Activated naive CD4-positive, alpha-beta T cell treated with anti-CD3 and anti-CD28 coated beads, Interleukin-2, amount 50 U/mL, for 72 hours (primary cell): ENCODE data around the gene RGS11. TPM values are rescaled to one million over a fixed set of nuclear protein-coding genes. Genes with fewer than 3 reads are reported as not detected.

Experiments used
- ATAC-seq, 2 donors: fragments of 150-1000 bp; cut with Tn5 transposase; 2 replicates each; pipeline ENCODE4 v1.10.0; 2021; ENCODE audit warnings: mild to moderate bottlenecking in 2 of 2, moderate library complexity in 2 of 2
- DNase-seq, 2 donors: peaks; one replicate each; pipeline ENCODE4 v3.0.0; 2021 to 2022; ENCODE audit warnings: low spot score in 2 of 2
- H3K27ac Mint-ChIP-seq, 2 donors: one replicate each; pipeline ENCODE4 v1.8.0; 2022; ENCODE audit warnings: mild to moderate bottlenecking in 2 of 2, mixed read lengths in 2 of 2
- H3K36me3 Mint-ChIP-seq, 2 donors: one replicate each; pipeline ENCODE4 v1.8.0; 2022; ENCODE audit warnings: mixed read lengths in 2 of 2
- H3K9me3 Mint-ChIP-seq, 2 donors: one replicate each; pipeline ENCODE4 v1.8.0; 2022; ENCODE audit warnings: mixed read lengths in 2 of 2
- total RNA-seq, 2 donors: library from RNA; stranded (reverse); gene quantifications; one replicate each; pipeline ENCODE4 v1.2.3, GENCODE V29; 2022

The RGS11 gene
- total RNA-seq, result under 1 TPM in 1 of 2 donors, not detected in 1; 0.14 TPM

DNA sequence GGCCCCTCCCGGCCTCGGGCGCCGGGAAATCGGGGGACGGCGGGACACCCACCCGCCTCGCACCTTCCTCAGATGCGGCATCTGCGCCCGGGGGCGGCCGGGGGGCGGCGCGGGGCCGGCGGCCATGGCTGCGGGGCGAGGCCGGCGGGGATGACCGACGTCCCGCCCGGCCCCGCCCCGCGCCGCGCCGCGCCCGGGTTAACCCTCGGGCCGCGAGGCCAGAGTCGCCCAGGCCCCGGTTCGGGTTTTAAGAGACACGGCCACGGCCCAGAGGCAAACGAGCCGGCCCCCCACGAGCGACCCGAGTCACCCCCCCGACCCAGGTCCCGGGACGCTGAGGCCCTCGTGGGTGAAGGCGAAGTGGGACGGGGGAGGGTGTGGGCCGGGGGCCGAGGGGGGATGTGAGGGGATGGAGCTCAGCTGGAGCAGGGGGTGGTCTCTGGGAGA lies at the start of gene RGS11:
TSS of gene RGS11 (minus strand) at position 159 of the 447 bp plus-strand sequence. CDS start at position 126, 33 bp downstream.
- ATAC-seq (no peak), DNase-seq (no peak)
- no peaks in the 10 kb centered on the region for H3K36me3 Mint-ChIP-seq
- no peak within 1 kb of the TSS for H3K27ac Mint-ChIP-seq
- no peaks in the 10 kb centered on the region for H3K9me3 Mint-ChIP-seq

DNA sequence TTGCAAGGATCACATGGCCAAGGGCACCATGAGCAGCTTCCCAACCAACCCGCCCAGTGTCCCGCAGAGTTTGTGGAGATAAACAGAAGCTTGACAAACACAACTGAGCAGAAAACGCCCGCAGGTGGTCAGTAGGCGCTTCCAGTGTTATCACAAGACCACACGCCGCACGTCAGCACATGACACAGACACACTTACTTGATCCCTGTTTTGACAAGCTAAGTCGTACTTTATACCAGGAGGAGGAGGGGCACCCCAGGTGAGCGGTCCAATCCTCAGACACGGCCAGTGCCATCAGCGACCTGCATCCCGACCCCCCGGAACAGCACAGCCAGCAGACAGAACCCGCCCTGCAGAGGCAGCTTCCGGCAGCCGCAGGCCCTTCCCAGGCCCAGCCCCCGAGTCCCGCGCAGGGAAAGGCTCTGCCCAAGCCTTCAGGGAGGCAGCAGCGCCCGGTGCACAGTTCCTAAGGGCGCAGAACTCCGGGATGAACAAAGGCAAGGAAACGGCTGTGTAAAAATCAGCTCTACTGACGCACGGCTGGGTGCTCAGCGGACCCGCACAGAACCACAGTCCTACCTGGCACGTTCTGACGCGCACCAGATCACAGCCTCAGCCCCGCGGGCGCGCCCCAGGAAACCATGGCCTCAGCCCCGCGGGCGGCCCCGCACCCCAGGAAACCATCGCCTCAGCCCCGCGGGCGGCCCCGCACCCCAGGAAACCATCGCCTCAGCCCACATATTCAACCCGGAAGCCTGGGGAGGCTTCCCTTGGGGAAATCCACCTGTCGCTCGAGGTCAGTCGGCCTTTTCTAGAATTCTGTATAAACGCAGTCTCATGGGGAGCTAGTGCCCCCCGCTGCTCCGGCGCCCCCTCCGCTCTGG lies 48.9 kb upstream of the RGS11 start:
- H3K27ac Mint-ChIP-seq, result peak overlapping the region in 1 of 2 donors; percentile 55
- peak; percentile 56 to 69 for ATAC-seq

DNA sequence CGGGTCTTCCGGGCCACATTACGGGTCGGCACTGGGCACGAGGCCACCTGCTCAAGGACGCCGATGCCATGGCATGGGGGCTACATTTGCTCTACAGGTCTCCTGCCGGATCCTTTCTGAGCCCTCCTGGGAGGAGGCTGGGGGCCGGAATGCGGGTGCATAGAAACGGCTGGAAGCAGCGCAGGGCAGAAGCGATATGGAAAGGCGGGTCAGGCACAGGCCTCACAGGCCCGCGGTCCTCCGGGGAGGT lies 48.4 kb upstream of the RGS11 start:
- Mint-ChIP-seq H3K36me3 (no peaks in the 10 kb centered on the region), H3K27ac (peak overlapping the region in 1 of 2 donors; percentile 55)

More for the DNA sequence above, 48.9 kb upstream of the RGS11 start:
- H3K9me3 Mint-ChIP-seq, result no peaks in the 10 kb centered on the region
- DNase-seq, result peak; percentile 46 to 84
- H3K36me3 Mint-ChIP-seq, result no peaks in the 10 kb centered on the region

DNA sequence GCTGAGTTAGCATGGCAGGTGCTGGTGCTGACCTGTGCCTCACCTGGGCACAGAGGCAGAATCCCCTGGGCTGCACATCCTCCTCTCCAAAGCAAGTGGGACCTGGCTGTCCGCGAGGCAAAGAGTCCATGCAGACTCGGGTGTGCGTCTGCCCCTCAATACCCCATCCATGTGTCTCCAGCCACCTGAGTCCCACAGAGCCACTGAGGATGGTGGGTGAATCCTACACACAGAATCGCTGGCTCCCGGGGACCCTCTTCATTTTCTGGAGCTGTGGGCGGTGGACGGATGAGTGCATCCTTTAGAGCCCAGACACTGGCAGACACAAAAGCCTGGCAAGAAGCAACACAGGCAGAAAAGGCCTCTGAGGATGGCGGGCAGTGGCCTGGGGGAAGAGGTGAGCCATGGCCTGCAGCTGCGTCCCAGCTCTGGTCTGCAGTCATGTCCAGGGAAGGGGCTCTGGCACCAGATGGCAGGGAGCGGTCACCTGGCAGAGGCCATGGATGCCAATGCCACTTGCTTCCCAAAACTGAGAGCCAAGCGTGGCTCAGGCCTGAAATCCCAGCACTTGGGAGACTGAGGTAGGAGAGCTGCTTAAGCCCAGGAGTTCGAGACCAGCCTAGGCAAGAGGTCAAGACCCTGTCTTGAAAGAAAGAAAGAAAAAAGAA lies 46.9 kb upstream of the RGS11 start:
- no peaks in the 10 kb centered on the region for H3K9me3 Mint-ChIP-seq
- no peaks in the 10 kb centered on the region for H3K36me3 Mint-ChIP-seq
- ATAC-seq, result no peak
- peak overlapping the region in 1 of 2 donors; percentile 44 for H3K27ac Mint-ChIP-seq
- DNase-seq, result no peak

More for the DNA sequence above, 48.4 kb upstream of the RGS11 start:
- H3K9me3 Mint-ChIP-seq, result no peaks in the 10 kb centered on the region
- DNase-seq (no peak), ATAC-seq (no peak)

DNA sequence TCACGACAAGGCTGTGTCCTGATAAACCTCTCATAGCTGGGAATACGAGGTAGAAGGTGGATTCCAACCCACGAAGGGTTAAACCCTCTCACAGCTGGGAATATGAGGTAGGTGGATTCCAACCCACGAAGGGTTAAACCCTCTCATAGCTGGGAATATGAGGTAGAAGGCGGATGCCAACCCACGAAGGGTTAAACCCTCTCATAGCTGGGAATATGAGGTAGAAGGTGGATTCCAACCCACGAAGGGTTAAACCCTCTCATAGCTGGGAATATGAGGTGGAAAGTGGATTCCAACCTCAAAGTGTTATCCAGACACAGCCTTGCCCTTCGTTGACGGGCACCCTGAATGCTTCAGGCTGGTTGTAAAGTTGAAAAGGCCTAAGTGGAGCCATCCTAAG lies 45.8 kb upstream of the RGS11 start:
- Mint-ChIP-seq H3K9me3 (no peaks in the 10 kb centered on the region), H3K27ac (no peak overlapping the region), H3K36me3 (no peaks in the 10 kb centered on the region)
- ATAC-seq (no peak), DNase-seq (no peak)

DNA sequence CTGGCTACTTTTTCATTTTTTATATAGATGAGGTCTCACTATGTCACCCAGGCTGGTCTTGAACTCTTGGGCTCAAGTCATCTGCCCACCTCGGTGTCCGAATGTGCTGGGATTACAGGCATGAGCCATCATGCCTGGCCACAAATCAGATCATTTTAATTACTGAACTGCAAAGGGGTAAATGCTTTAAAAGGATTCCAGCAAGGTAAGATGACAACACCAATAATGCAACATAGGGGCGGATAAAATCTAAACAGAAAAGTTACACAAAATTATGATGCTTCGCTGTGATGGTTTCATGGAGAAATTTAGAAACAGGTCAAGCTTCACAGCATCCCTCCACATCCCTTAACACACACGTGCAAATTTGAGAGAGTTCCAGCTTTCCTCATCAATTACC lies 44.5 kb upstream of the RGS11 start:
- ATAC-seq (no peak), DNase-seq (no peak)
- H3K27ac Mint-ChIP-seq, result no peak overlapping the region
- no peaks in the 10 kb centered on the region for H3K9me3 Mint-ChIP-seq
- no peaks in the 10 kb centered on the region for H3K36me3 Mint-ChIP-seq

DNA sequence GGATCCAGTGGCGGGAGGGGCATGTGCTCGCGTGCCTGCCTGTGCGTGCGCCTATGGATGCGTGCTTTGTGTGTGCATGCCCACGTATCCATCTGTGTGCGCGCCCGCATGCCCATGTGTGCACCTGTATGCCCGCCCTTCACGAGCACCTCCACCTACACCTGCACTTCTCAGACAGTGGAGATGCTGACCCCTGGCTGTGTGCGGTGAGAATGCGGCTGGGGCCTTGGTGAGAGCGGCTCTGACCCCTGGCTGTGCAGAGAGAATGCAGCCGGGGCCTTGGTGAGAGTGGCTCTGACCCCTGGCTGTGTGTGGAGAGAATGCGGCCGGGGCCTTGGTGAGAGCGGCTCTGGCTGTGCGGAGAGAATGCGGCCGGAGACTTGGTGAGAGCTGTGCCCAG lies 42.9 kb upstream of the RGS11 start:
- ATAC-seq (no peak), DNase-seq (no peak)
- H3K36me3 Mint-ChIP-seq, result no peaks in the 10 kb centered on the region
- H3K9me3 Mint-ChIP-seq, result no peaks in the 10 kb centered on the region
- H3K27ac Mint-ChIP-seq, result no peak overlapping the region

DNA sequence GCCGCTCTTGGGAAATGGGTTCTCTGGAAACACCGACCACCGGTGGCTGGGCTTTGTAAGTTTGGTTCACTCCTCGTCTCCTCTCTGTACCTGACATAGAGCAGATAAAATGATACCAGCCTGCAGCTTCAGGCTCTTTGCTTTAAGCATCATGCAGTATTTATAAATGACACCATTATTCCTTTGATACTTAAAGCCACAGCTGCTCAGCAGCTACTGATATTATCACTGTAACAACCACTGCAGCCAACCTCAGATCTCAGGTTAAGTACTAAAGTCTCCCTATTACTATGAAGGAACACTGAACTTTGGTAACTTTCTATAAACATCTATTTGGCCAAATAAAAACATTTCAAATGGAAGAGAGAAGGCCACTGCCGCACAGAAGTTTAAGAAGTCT lies 41.8 kb upstream of the RGS11 start:
- no peak overlapping the region for H3K27ac Mint-ChIP-seq
- H3K9me3 Mint-ChIP-seq, result no peaks in the 10 kb centered on the region
- no peak for DNase-seq
- no peak for ATAC-seq
- no peaks in the 10 kb centered on the region for H3K36me3 Mint-ChIP-seq

DNA sequence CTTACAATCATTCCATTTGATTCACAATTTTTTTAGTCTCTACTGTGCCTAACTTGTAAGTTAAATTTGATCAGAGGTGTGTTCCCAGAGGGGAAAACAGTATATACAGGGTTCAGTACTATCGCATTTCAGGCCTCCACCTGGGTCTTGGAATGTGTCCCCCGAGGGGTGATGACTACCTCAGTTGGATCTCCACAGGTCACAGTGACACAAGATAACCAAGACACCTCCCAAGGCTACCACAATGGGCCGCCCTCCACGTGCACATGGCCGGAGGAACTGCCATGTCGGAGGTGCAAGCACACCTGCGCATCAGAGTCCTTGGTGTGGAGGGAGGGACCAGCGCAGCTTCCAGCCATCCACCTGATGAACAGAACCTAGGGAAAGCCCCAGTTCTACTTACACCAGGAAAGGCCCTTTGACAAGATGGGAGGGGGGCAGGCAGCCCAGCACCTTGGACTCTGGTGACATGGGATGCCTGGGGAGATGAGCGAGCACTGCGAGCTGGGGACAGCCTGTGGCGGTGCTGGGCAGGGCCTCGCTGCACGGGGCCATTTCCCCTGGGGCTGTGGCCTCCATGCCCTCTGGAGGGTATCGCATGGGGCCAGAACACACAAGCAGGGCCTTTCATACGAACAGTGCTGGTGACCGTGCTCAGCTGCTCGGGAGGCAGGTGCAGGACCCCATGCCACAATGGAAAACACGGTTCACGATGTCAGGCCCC lies 41.2 kb upstream of the RGS11 start:
- DNase-seq (no peak), ATAC-seq (no peak)
- no peaks in the 10 kb centered on the region for H3K36me3 Mint-ChIP-seq
- no peak overlapping the region for H3K27ac Mint-ChIP-seq
- H3K9me3 Mint-ChIP-seq, result no peaks in the 10 kb centered on the region

DNA sequence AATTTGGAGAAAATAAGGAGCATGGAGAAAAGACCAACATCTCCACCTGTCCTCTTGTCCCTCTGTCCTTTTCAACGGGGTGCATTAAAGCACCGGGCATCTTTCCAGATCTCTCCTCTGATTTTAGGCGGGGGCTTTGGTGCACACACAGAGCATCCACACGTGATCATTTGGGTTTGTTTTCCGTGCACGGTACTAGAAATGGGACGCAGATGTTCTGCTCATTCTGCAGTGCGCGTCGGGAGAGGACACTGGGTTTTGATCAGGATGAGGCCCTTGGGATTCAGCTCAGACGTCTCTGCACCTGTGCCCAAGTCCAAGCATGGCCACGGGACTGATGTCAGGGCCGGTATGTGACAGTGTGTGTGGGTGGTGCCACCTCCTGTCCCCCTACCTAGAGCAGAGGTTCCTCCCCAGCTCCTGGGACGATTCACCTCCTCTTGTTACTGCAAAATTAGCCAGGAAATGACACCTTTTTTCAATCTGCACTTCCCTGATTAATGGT lies 39.1 kb upstream of the RGS11 start:
- ATAC-seq (no peak), DNase-seq (no peak)
- no peaks in the 10 kb centered on the region for H3K9me3 Mint-ChIP-seq
- no peaks in the 10 kb centered on the region for H3K36me3 Mint-ChIP-seq
- H3K27ac Mint-ChIP-seq, result no peak overlapping the region

DNA sequence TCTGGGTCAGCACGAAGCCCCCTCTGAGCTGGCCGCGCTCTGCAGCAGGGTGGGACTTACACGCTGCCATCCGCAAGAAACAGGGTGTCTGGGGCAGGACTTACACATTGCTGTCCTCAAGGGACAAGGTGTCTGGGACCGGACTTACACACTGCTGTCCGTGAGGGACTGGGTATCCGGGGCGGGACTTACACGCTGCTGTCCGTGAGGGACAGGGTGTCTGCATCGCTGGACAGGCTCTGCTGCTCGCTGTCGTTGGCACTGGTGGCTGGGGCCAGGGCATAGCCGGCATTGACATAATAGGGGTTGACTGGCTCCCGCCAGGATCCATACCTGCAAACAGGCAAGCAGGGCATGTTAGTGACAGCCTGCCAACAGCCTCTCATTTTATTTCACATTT lies 38.6 kb upstream of the RGS11 start:
- no peaks in the 10 kb centered on the region for H3K36me3 Mint-ChIP-seq
- no peak overlapping the region for H3K27ac Mint-ChIP-seq
- ATAC-seq (no peak), DNase-seq (no peak)
- H3K9me3 Mint-ChIP-seq, result no peaks in the 10 kb centered on the region

DNA sequence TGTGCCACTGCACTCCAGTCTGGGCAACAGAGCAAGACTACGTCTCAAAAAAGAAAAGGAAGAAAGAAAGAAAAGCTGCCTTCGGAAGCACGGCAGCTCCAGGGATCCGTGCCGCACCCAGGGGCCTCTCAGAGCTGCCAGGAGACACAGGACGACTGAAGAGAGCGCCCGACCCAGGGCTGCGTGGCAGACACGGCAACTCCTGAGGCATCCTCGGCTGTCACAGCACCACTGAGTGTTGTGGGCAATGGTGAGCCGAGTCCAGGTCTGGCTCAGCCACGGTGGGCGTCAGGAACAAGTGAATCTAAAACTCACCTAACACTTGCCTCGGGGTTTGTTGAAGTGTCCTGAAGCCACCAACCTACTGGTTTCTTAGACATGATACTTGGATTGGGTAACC lies 36.0 kb upstream of the RGS11 start:
- H3K27ac Mint-ChIP-seq, result no peak overlapping the region

DNA sequence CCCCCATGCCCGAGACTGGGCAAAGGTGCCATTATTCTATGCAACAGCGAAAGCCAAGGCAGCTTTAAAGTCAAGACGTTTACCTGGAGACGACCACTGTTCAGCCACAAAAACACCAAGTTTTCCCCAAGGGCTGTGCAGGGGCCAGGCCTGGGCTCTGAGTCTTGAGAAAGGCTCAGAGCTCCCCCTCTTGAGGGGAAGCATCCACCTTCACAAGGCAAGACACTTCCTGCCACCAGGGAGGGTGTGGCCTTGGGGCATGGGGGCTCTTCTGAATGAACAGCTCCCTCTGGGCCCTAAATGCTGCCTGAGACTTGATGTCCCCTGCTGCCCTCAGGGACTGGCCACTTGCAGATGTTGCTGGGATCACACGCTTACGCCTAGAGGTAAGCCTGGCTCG lies 33.7 kb upstream of the RGS11 start:
- no peaks in the 10 kb centered on the region for H3K9me3 Mint-ChIP-seq
- no peaks in the 10 kb centered on the region for H3K36me3 Mint-ChIP-seq
- ATAC-seq, result peak in 1 of 2 donors; percentile 40
- H3K27ac Mint-ChIP-seq, result no peak overlapping the region
- DNase-seq, result no peak

More for the DNA sequence above, 36.0 kb upstream of the RGS11 start:
- Mint-ChIP-seq H3K9me3 (no peaks in the 10 kb centered on the region), H3K36me3 (no peaks in the 10 kb centered on the region)
- no peak for ATAC-seq
- DNase-seq, result no peak

DNA sequence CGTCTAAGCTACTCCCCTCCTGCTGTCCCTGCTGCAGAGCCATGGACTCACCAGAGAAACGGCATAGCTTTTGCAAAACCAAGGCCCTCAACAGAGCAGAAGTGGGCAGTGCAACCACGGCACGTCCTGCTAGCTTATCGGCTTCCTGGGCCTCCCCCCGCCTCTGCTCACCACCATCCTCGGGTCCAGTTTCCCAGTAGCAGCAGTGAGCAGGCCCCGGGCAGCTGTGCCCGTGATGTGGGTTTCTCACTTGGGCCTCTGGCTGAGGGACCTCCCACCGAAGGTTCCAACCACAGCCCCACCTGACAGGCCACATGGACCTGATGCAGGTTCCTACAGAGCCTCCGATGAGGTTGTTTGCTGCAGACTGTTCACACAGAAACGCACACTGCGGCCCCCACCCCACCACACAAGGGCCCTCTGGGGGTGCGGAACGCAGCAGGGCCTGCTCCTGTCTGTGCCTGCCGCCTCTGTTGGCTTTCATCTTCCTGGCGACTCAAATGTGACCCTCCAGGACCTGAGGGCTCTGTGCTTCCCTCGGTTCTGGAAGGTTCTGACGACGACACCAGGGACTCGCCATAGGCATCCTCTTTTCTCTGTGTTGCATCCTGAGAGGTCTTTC lies 32.1 kb upstream of the RGS11 start:
- H3K9me3 Mint-ChIP-seq, result no peaks in the 10 kb centered on the region
- no peak overlapping the region for H3K27ac Mint-ChIP-seq
- no peaks in the 10 kb centered on the region for H3K36me3 Mint-ChIP-seq
- ATAC-seq (peak in 1 of 2 donors; percentile 16), DNase-seq (no peak)

DNA sequence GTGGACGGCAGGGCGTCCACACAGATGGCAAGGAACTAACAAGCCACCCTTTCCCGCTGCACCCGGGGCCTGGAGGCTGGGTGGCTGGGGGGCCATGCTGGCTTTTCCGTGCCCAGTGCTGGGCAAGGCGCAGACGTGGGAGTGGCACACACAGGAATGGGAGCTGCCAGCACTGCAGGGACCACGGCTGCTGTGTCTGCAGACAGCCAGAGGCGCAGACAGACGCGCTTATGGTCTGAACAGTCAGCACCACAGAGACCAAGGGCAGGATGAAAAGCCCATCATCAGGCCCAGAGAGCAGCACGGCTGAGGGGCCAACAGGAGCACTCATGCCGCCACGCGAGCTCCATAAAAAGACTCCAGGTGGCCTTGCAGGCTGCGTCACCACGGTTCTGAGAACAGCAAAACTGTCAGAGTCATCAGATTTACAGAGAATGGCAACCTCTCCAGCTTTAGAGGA lies 31.2 kb upstream of the RGS11 start:
- H3K36me3 Mint-ChIP-seq, result no peaks in the 10 kb centered on the region
- no peaks in the 10 kb centered on the region for H3K9me3 Mint-ChIP-seq
- DNase-seq (no peak), ATAC-seq (no peak)
- no peak overlapping the region for H3K27ac Mint-ChIP-seq

DNA sequence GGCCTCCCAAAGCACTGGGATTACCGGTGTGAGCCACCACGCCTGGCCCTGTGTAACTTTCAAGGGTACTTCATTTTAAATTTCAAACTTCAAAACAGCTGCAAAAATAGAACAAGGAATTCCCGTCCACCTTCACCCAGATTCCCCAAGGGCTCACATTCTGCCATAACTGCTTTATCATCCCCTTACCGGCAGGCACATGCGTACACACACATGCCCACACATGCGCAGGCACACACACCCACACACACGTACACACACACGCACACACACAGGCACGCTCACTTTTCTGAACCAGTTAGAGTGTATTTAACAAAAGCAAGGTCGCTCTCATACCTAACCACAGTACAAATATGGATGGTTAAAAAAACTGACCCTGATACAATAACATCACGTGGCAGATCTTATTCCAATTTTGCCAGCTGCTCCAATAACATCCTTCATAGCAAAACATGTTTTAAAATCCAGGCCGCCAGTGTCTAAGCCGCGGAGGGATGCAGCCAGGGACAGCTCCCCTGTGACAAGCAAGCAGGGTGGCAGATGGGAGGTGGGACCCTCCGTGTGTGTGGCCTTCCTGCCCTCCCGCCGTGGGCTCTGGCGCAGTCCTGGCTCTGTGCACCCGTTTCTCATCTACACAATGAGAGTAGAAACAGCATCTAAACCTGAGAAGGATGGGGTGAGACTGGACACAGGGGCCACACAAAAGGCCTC lies 30.3 kb upstream of the RGS11 start:
- H3K27ac Mint-ChIP-seq, result peak overlapping the region in 1 of 2 donors; percentile 8
- DNase-seq (no peak), ATAC-seq (no peak)
- no peaks in the 10 kb centered on the region for H3K9me3 Mint-ChIP-seq
- H3K36me3 Mint-ChIP-seq, result no peaks in the 10 kb centered on the region
